SIG-M5 treated with dmso at 0.1 percent for 504 hours (cell line): ENCODE data around the gene SLC16A9.

Experiments used
- DNase-seq: peaks from one replicate; lab custom pipeline; 2025; ENCODE audit not compliant: unreplicated experiment; lab: John Stamatoyannopoulos, UW

SLC16A9 gene

DNA sequence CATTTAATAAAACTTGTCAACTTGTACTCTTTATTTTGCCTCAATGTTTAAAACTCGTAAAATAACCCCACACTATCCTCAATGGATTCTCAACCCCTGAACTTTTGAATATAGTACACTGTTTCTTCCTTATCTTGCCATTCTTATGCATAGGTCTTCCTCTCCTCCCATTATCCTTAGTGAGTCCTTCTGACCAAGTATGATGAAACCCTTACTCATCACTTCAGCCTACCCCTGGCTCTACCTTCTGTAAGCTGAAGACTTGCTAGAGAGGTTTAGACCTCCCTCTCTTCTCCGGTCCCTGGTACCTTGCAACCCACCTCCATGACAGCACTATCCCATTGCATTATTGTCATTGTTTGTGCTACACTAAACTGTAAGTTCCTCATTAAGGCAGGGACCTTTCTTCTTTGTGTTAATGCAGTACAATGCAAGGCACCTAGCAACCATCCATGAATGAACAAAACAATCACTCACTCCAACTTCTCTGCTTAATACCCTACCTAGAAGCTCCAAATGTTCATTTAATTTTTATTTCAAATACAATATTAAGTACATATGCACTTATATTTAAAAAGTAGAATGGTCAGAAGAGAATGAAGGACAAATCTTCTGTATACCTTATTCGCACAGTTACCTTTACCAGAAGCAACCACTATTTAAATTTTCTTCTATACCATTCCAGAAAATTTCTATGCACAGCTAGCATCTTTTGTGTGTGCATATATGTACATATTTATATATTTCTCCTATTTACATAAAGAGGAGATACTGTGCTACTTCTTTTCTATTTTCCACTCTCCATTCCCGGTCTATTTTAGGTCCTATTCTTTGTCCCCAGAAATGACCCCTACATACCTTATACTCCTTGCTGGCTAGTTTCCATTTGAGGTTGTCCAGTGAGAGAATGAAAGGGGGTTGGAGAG lies 77.5 kb downstream of the SLC16A9 start:
- no peak for DNase-seq

- DNase-seq, result no peak
Observed at GRCh38 chr10:59631237-59631636, 78.4 kb downstream of the SLC16A9 start.

- no peak for DNase-seq
Observed at GRCh38 chr10:59628965-59629364, 80.7 kb downstream of the SLC16A9 start.

GRCh38 chr10:59628456-59628855 lies 81.2 kb downstream of the SLC16A9 start:
- no peak for DNase-seq

GRCh38 chr10:59627366-59628018 lies 82.2 kb downstream of the SLC16A9 start:
- DNase-seq, result no peak

DNA sequence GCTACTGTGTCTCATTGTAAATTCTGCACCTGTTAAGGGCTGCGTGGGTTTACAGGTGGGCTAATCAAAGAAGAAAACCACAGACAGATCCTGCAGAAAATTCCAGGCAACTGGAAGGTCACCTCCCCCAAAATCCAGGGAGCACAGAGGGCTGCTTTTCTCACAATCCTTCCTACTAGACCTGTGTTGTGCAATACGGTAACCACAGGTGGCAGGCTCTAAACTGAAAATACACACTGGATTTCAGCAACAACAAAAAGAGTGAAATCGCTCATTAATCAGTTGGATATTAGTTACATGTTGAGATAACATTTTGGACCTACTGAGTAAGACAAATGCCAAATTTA lies 83.2 kb downstream of the SLC16A9 start:
- no peak for DNase-seq

DNA sequence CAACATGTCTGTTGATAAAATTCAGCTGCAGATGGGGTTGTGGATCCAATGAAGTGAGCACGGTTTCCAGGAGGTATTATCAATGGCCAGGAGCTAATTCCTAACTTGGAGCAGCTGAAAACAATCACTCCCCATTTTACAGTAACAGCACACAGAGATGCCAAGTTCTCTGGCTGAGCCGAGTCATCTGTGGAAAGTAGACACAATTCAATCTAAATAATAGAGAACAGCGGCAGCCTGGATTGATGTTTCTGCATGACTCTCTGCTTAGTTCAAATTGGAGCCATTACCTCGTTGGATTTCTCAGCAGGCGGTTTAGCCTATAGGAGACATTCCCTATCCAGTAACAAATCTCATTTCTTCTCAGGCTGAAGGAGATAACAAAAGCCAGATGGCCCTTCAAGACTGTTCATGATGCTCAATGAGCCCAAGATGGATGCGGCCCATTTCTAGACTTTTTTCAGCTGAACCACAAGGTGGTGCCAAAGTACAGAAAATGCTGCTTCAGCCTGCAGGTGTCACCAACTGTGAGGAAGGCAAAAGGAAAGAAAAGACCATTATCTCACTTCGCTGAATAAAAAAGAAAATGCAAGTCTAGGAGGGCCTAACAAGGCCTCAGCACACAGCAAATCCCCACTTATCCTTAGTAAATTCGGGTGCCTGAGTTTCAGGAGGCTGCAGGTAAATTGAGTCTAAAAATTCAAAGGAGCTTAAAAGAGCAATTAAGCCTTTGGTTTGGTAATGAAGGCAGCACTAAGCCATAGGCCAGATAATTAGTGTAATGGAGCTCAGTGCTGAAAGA lies 83.7 kb downstream of the SLC16A9 start:
- peak; percentile 66 for DNase-seq

DNA sequence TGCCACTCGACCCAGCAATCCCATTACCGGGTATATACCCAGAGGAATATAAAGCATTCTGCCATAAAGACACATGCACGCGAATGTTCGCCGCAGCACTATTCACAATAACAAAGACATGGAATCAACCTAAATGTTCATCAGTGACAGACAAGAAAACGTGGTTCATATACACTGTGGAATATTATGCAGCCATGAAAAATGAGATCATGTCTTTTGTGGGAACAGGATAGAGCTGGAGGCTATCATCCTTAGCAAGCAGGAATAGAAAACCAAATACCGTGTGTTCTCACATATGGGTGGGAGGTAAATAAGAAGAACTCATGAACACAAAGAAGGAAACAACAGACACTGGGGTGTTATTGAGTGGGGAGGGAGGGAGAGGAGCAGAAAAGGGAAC lies 84.7 kb downstream of the SLC16A9 start:
- DNase-seq, result no peak

GRCh38 chr10:59624136-59624535 lies 85.5 kb downstream of the SLC16A9 start:
- no peak for DNase-seq

GRCh38 chr10:59623133-59624121 lies 86.2 kb downstream of the SLC16A9 start:
- no peak for DNase-seq

GRCh38 chr10:59622320-59623132 lies 87.1 kb downstream of the SLC16A9 start:
- DNase-seq, result peak; percentile 20

- DNase-seq, result no peak
Observed at GRCh38 chr10:59621771-59622170, 87.9 kb downstream of the SLC16A9 start.

- no peak for DNase-seq
Observed at GRCh38 chr10:59618666-59619065, 91.0 kb downstream of the SLC16A9 start.

DNA sequence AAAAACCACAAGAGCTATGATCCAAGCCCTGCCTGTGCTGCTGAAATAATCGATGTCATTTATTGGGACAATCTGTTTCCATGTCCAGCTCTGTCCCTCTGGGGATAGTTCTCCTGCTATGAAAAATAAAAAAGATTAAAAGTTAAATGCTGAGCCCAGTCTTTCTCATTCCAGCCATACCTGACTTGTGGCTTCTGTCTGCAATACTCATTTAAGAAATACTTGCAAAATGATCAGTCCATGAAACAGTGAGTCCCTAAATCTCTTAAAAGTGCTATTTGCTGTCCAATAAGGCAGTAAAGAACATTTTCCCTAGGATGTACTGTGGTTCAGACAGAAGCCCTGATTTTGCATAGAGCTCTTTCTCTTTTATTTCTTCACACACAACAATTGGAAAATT lies 91.7 kb downstream of the SLC16A9 start:
- no peak for DNase-seq

DNA sequence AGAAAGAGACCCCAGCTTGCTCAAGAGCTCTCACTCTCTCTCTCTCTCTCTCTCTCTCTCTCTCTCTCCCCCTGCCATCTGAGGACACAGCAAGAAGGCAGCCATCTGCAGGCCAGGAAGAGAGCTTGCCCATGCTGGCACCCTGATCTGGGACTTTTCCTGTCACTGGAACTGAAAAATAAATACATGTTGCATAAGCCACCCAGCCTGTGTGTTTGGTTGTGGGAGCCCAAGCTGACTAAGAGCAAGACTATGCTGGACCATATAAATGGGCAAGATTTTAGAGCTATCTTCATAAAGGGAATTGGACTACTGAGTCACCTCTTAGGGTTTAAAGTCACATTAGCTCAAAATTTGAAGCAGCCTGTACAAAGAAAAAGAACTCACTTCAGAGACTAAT lies 98.6 kb downstream of the SLC16A9 start:
- DNase-seq, result no peak

- DNase-seq, result no peak
Observed at GRCh38 chr10:59607970-59608369, 101.7 kb downstream of the SLC16A9 start.

DNA sequence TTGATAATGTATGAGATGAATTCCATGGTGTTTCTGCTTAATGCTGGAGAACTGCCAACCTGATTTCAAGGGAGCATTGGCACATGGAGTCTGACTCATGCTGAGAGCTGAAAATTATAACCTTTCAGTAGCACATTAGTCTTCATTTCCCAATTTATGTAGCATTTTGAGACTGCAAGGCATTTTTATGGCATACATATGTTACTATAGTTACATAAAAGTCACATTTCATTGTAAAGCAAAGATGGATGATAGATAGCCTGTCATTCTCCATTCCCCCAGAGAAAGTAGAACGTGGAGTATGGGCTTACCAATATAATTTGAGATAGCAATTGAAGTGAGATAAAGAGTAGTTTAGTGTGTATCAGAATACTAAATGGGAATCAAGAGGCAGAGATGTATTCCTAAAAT lies 103.1 kb downstream of the SLC16A9 start:
- DNase-seq, result no peak

DNA sequence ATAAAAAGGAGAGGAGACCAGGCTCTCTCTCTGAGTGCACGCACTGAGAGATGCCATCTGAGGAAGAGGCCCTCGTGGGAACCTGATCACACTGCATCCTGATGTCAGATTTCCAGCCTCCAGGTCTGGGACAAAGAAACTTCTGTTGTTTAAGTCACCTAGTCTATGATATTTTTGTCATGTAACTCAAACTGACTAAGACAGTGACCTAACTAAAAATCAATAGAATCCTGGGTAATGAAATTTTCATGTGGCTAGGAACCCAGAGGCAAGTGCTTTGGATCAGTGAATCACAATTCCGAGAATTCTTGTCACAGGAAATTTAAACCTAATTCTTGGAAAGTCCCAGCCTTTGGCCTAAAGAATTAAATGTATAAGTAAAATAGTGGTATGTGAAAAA lies 107.7 kb downstream of the SLC16A9 start:
- no peak for DNase-seq
